ENCODE data around the gene SRC. TPM values are rescaled to one million over a fixed set of nuclear protein-coding genes. Genes with fewer than 3 reads are reported as not detected.

The SRC gene
- total RNA-seq, 1 donor from 2014 or later: 25.1 TPM

DNA sequence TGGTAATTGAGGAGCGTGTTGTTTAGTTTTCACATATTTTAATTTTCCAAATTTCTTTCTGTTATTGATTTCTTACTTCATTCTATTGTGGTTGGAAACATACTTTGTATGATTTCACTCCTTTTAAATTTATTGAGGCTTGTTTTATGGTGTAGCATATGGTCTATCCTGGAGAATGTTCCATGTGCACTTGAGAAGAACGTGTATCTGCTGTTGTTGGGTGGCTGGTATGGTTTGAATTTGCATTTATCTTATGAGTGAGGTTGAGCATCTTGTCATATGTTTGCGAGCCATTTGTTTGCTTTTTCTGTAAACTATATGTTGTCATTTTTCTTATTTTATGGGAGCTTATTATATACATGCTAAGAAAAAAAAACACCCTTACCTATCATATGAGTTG, 26.5 kb downstream of the SRC start:
- TF ChIP-seq, protein P1, sequence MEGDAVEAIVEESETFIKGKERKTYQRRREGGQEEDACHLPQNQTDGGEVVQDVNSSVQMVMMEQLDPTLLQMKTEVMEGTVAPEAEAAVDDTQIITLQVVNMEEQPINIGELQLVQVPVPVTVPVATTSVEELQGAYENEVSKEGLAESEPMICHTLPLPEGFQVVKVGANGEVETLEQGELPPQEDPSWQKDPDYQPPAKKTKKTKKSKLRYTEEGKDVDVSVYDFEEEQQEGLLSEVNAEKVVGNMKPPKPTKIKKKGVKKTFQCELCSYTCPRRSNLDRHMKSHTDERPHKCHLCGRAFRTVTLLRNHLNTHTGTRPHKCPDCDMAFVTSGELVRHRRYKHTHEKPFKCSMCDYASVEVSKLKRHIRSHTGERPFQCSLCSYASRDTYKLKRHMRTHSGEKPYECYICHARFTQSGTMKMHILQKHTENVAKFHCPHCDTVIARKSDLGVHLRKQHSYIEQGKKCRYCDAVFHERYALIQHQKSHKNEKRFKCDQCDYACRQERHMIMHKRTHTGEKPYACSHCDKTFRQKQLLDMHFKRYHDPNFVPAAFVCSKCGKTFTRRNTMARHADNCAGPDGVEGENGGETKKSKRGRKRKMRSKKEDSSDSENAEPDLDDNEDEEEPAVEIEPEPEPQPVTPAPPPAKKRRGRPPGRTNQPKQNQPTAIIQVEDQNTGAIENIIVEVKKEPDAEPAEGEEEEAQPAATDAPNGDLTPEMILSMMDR (IDR thresholded peaks at IDR 0.05): no peak
- H3K27me3 Mint-ChIP-seq (ENCODE audit: low read depth): no peaks in the 10 kb centered on the region
- peaks cover 4% of the 10 kb centered on the region for H3K36me3 Mint-ChIP-seq (ENCODE audit: low read depth)
- H3K27ac Mint-ChIP-seq (ENCODE audit: unreplicated experiment): no peak overlapping the region
- H3K4me3 Mint-ChIP-seq (ENCODE audit: unreplicated experiment): no peak overlapping the region
- no peak for DNase-seq (ENCODE audit: low spot score)
- peaks cover 4% of the 10 kb centered on the region for H3K4me1 Mint-ChIP-seq (ENCODE audit: low read depth)
- no peaks in the 10 kb centered on the region for H3K9me3 Mint-ChIP-seq (ENCODE audit: low read depth)

DNA sequence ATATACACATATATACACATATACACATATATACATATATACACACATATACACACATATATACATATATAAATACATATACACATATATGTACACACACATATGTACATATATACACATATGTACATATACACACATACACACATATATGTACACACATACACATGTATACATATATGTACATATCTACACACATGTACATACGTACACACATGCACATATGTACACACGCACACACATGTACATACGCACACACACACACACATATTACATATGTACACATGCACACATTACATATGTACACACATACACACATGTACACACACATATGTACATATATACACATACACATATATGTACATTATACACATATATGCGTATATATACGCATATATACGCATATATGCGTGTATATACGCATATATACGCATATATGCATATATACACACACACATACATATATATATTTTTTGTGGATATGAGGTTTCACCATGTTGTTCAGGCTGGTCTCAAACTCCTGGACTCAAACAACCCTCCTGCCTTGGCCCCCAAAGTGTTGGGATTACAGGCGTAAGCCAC, 27.2 kb downstream of the SRC start:
- H3K36me3 Mint-ChIP-seq (ENCODE audit: low read depth): peaks cover 2% of the 10 kb centered on the region

DNA sequence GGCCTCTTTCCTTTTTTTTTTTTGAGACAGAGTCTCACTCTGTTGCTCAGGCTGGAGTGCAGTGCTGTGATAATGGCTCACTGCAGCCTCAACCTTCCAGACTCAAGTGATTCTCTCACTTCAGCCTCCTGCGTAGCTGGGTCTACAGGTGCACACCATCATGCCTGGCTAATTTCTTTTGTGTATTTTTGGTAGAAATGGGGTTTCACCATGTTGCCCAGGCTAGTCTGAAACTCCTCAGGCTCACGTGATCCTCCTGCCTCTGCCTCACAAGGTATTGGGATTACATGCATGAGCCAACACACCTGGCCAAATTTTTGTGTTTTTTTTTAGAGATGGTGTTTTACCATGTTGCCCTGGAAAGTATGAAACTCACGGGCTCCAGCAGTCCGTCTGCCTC, 29.3 kb downstream of the SRC start:
- H3K27ac Mint-ChIP-seq (ENCODE audit: unreplicated experiment): no peak overlapping the region
- H3K9me3 Mint-ChIP-seq (ENCODE audit: low read depth): no peaks in the 10 kb centered on the region
- peaks cover 11% of the 10 kb centered on the region for H3K4me1 Mint-ChIP-seq (ENCODE audit: low read depth)
- H3K4me3 Mint-ChIP-seq (ENCODE audit: unreplicated experiment): no peak overlapping the region
- H3K36me3 Mint-ChIP-seq (ENCODE audit: low read depth): peaks cover 2% of the 10 kb centered on the region
- peak; percentile 9 for DNase-seq (ENCODE audit: low spot score)
- TF ChIP-seq, protein P1 (IDR thresholded peaks at IDR 0.05): no peak
- H3K27me3 Mint-ChIP-seq (ENCODE audit: low read depth): no peaks in the 10 kb centered on the region

More for the DNA sequence above, 27.2 kb downstream of the SRC start:
- Mint-ChIP-seq H3K4me1 (ENCODE audit: low read depth) (peaks cover 4% of the 10 kb centered on the region), H3K27ac (ENCODE audit: unreplicated experiment) (no peak overlapping the region), H3K27me3 (ENCODE audit: low read depth) (no peaks in the 10 kb centered on the region), H3K9me3 (ENCODE audit: low read depth) (no peaks in the 10 kb centered on the region), H3K4me3 (ENCODE audit: unreplicated experiment) (no peak overlapping the region)
- DNase-seq (ENCODE audit: low spot score): no peak
- TF ChIP-seq, protein P1 (IDR thresholded peaks at IDR 0.05): no peak

DNA sequence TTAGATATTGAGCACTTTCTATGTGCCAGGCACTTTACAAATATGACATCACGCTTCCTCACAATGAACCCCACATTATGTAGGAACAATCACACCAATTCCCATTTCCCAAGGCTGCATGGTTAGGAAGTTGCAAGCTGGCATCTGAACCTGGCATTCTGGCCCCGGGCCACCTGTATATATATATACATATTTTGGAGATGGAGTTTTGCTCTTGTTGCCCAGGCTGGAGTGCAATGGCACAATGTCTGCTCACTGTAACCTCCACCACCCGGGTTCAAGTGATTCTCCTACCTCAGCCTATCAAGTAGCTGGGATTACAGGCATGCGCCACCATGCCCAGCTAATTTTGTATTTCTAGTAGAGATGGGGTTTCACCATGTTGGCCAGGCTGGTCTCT, 30.4 kb downstream of the SRC start:
- TF ChIP-seq, protein P1 (IDR thresholded peaks at IDR 0.05): no peak
- Mint-ChIP-seq H3K27ac (ENCODE audit: unreplicated experiment) (no peak overlapping the region), H3K36me3 (ENCODE audit: low read depth) (peaks cover 2% of the 10 kb centered on the region), H3K4me3 (ENCODE audit: unreplicated experiment) (no peak overlapping the region), H3K27me3 (ENCODE audit: low read depth) (no peaks in the 10 kb centered on the region), H3K4me1 (ENCODE audit: low read depth) (peaks cover 9% of the 10 kb centered on the region), H3K9me3 (ENCODE audit: low read depth) (no peaks in the 10 kb centered on the region)
- peak; percentile 14 for DNase-seq (ENCODE audit: low spot score)

DNA sequence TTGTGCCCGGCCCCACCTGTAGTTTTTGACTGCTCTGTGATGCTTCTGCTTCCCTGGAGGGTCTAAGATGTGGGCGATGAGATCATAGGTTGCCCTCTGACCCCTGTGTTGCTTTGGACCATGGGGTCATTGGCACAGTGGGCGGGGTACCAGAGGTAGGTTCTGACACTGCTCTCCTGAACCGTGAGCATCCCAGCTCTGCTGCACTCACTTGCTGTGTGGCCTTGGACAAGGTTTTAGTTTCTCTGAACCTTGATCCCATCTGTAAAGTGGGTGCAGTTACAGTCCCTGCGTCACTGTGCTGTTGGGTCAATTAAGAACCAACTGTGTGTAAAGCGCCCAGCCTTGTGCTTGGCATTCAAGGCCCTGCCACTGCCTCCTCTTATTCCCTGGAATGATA, 30.9 kb downstream of the SRC start:
- TF ChIP-seq, protein P1 (IDR thresholded peaks at IDR 0.05): no peak
- H3K27me3 Mint-ChIP-seq (ENCODE audit: low read depth): no peaks in the 10 kb centered on the region
- no peaks in the 10 kb centered on the region for H3K9me3 Mint-ChIP-seq (ENCODE audit: low read depth)
- H3K4me1 Mint-ChIP-seq (ENCODE audit: low read depth): peaks cover 7% of the 10 kb centered on the region
- H3K27ac Mint-ChIP-seq (ENCODE audit: unreplicated experiment): no peak overlapping the region
- DNase-seq (ENCODE audit: low spot score): peak; percentile 53
- H3K36me3 Mint-ChIP-seq (ENCODE audit: low read depth): peaks cover 2% of the 10 kb centered on the region
- H3K4me3 Mint-ChIP-seq (ENCODE audit: unreplicated experiment): no peak overlapping the region

All from chondrocyte (in vitro differentiated cells).